B cell (primary cell): ENCODE measurements around the gene AMDHD1.

Source experiments
- EZH2 ChIP-seq: IDR thresholded peaks from 2 replicates; pipeline ENCODE4 v1.6.1; 2012; ENCODE audit warnings: borderline replicate concordance, low read depth, mild to moderate bottlenecking, moderate library complexity, low read length; ENCODE audit not compliant: insufficient read depth, poor library complexity, severe bottlenecking
- TF ChIP-seq, protein P1 (sequence below): fragments of 200-600 bp; IDR thresholded peaks from one replicate; pipeline ENCODE4 v1.8.0; 2022; ENCODE audit warnings: antibody characterized with exemption, mild to moderate bottlenecking

GRCh38 chr12:95974358-95974757 is 31.2 kb downstream of the AMDHD1 start:
- TF ChIP-seq, protein P1, sequence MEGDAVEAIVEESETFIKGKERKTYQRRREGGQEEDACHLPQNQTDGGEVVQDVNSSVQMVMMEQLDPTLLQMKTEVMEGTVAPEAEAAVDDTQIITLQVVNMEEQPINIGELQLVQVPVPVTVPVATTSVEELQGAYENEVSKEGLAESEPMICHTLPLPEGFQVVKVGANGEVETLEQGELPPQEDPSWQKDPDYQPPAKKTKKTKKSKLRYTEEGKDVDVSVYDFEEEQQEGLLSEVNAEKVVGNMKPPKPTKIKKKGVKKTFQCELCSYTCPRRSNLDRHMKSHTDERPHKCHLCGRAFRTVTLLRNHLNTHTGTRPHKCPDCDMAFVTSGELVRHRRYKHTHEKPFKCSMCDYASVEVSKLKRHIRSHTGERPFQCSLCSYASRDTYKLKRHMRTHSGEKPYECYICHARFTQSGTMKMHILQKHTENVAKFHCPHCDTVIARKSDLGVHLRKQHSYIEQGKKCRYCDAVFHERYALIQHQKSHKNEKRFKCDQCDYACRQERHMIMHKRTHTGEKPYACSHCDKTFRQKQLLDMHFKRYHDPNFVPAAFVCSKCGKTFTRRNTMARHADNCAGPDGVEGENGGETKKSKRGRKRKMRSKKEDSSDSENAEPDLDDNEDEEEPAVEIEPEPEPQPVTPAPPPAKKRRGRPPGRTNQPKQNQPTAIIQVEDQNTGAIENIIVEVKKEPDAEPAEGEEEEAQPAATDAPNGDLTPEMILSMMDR, result no peak
- no peak for TF ChIP-seq EZH2
